NOMO-1 treated with DMSO at 0.1 percent for 48 hours (cell line): ENCODE results near the gene XDH.

Experiments
- DNase-seq: peaks from one replicate; lab custom pipeline; 2025; ENCODE audit not compliant: unreplicated experiment; lab: John Stamatoyannopoulos, UW

XDH gene

GRCh38 chr2:31414601-31415241 lies at the start of gene XDH:
Gene XDH, minus strand, starts transcription at chr2:31414742. Its CDS starts 76 bp downstream, at chr2:31414666.
- no peak for DNase-seq

GRCh38 chr2:31457651-31458050 lies 43.1 kb upstream of the XDH start:
- no peak for DNase-seq

- DNase-seq, result no peak
Measured at GRCh38 chr2:31446848-31447247, 32.3 kb upstream of the XDH start.

GRCh38 chr2:31442376-31442775 lies 27.8 kb upstream of the XDH start:
- no peak for DNase-seq

GRCh38 chr2:31440764-31441163 lies 26.2 kb upstream of the XDH start:
- DNase-seq, result no peak

- no peak for DNase-seq
Measured at GRCh38 chr2:31434911-31435310, 20.4 kb upstream of the XDH start.

GRCh38 chr2:31433541-31433940 lies 19.0 kb upstream of the XDH start:
- no peak for DNase-seq

- no peak for DNase-seq
Measured at GRCh38 chr2:31430439-31431165, 16.1 kb upstream of the XDH start.

GRCh38 chr2:31429759-31430438 lies 15.4 kb upstream of the XDH start:
- no peak for DNase-seq

GRCh38 chr2:31429040-31429439 lies 14.5 kb upstream of the XDH start:
- DNase-seq, result no peak

- DNase-seq, result no peak
Measured at GRCh38 chr2:31428001-31428418, 13.5 kb upstream of the XDH start.

GRCh38 chr2:31426096-31426495 lies 11.6 kb upstream of the XDH start:
- no peak for DNase-seq

GRCh38 chr2:31421634-31422033 lies 7.1 kb upstream of the XDH start:
- DNase-seq, result no peak

GRCh38 chr2:31420936-31421335 lies 6.4 kb upstream of the XDH start:
- no peak for DNase-seq

- no peak for DNase-seq
Measured at GRCh38 chr2:31419386-31419785, 4.8 kb upstream of the XDH start.

GRCh38 chr2:31415421-31415820 lies 879 bp upstream of the XDH start:
- no peak for DNase-seq

GRCh38 chr2:31413862-31414550 lies 536 bp downstream of the XDH start:
- DNase-seq, result no peak

- no peak for DNase-seq
Measured at GRCh38 chr2:31413025-31413424, 1.5 kb downstream of the XDH start.

GRCh38 chr2:31411771-31412170 lies 2.8 kb downstream of the XDH start:
- no peak for DNase-seq

GRCh38 chr2:31406593-31407385 lies 7.8 kb downstream of the XDH start:
- no peak for DNase-seq

GRCh38 chr2:31404827-31405226 lies 9.7 kb downstream of the XDH start:
- DNase-seq, result no peak
